ENCODE measurements around the gene SLC2A6.

DNA sequence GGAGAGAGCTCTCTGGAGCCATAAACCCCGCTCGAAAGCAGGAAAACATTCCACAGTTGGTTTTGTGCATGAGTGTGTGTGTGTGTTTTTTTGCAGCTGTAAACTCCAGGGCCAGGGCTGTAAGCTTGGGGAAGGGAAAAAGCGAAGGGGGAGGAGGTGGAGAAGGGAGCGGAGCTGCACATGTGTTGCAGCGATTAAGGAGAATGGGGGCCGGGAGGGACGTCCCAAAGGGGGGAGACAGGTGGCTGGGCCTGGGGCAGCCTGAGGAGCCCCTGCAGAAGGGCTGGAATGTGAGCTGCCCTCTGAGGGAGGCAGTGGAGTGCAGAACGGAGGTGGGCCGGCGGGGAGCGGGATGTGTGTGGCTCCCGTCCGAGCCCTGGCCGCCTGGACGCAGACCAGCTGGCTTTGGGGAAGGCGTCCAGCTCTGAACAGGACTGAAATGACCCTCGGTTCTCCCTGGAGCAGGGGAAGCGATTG, 48.6 kb upstream of the SLC2A6 start:
- TF ChIP-seq, protein P1, sequence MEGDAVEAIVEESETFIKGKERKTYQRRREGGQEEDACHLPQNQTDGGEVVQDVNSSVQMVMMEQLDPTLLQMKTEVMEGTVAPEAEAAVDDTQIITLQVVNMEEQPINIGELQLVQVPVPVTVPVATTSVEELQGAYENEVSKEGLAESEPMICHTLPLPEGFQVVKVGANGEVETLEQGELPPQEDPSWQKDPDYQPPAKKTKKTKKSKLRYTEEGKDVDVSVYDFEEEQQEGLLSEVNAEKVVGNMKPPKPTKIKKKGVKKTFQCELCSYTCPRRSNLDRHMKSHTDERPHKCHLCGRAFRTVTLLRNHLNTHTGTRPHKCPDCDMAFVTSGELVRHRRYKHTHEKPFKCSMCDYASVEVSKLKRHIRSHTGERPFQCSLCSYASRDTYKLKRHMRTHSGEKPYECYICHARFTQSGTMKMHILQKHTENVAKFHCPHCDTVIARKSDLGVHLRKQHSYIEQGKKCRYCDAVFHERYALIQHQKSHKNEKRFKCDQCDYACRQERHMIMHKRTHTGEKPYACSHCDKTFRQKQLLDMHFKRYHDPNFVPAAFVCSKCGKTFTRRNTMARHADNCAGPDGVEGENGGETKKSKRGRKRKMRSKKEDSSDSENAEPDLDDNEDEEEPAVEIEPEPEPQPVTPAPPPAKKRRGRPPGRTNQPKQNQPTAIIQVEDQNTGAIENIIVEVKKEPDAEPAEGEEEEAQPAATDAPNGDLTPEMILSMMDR (IDR thresholded peaks at IDR 0.05), result no peak
- no peak for TF ChIP-seq POLR2A (IDR thresholded peaks at IDR 0.05)
